IgD-negative memory B cell (primary cell): Measurements from ENCODE around the gene EIF4E1B. TPM values are rescaled to one million over a fixed set of nuclear protein-coding genes. Genes with fewer than 3 reads are reported as not detected.
A peak's percentile ranks its signal among the peaks of the same experiment; 100 is the strongest.
"Not testable (repeated sequence)": the region's sequence is repeated elsewhere in the genome, so short reads cannot be mapped to it uniquely, and the experiment has no call there.

Experiments used
- H3K27ac Mint-ChIP-seq, 3 donors: one replicate each; pipeline ENCODE4 v1.8.0; 2020 to 2022; ENCODE audit warnings: mild to moderate bottlenecking in 3 of 3, mixed read lengths in 3 of 3, moderate library complexity in 1 of 3
- H3K27me3 Mint-ChIP-seq: one replicate; pipeline ENCODE4 v1.8.0; 2021; ENCODE audit warnings: mixed read lengths
- H3K36me3 Mint-ChIP-seq: one replicate; pipeline ENCODE4 v1.8.0; 2020; ENCODE audit warnings: mild to moderate bottlenecking, mixed read lengths
- H3K4me1 Mint-ChIP-seq, 3 donors: one replicate each; pipeline ENCODE4 v1.8.0; 2020 to 2022; ENCODE audit warnings: mixed read lengths in 3 of 3, mild to moderate bottlenecking in 1 of 3
- H3K4me3 Mint-ChIP-seq, 4 donors: one replicate each; pipeline ENCODE4 v1.8.0; 2020 to 2022; ENCODE audit warnings: mild to moderate bottlenecking in 4 of 4, mixed read lengths in 4 of 4, moderate library complexity in 3 of 4
- H3K9me3 Mint-ChIP-seq, 3 donors: one replicate each; pipeline ENCODE4 v1.8.0; 2020 to 2021; ENCODE audit warnings: mixed read lengths in 3 of 3, mild to moderate bottlenecking in 1 of 3
- polyA plus RNA-seq: library from polyadenylated mRNA; unstranded; fragments of 300-500 nt; fragmentation: Illumina TruSeq; gene quantifications from one replicate; pipeline ENCODE4 v1.2.3, GENCODE V29; 2021

The EIF4E1B gene
- not detected for polyA plus RNA-seq

GRCh38 chr5:176629853-176630680 lies at the start of gene EIF4E1B, which contains the start of gene SNCB:
EIF4E1B (plus strand) TSS chr5:176630675; CDS start chr5:176642788, 12,113 bp downstream.
SNCB (minus strand) TSS chr5:176630534; CDS start chr5:176629654, 880 bp downstream.
- H3K36me3 Mint-ChIP-seq = no peaks in the 10 kb centered on the region
- peaks cover 21 to 31% (median 25%) of the 10 kb centered on the region in 3 donors for H3K4me1 Mint-ChIP-seq
- peak within 1 kb of the TSS in 2 of 3 donors; percentile 33 to 80 for H3K27ac Mint-ChIP-seq
- H3K9me3 Mint-ChIP-seq = no peaks in the 10 kb centered on the region
- H3K4me3 Mint-ChIP-seq = peak within 1 kb of the TSS; percentile 38 to 86 (median 74)
- peaks cover 34% of the 10 kb centered on the region for H3K27me3 Mint-ChIP-seq

- H3K36me3 Mint-ChIP-seq = no peaks in the 10 kb centered on the region
Measured at GRCh38 chr5:176581361-176581760, 49.1 kb upstream of the EIF4E1B start.

GRCh38 chr5:176583076-176583475 lies 47.4 kb upstream of the EIF4E1B start:
- Mint-ChIP-seq H3K27me3 (peaks cover 2% of the 10 kb centered on the region), H3K9me3 (peaks cover 5 to 10% (median 6%) of the 10 kb centered on the region in 3 donors), H3K4me3 (no peak overlapping the region), H3K4me1 (peaks cover 0 to 4% (median 4%) of the 10 kb centered on the region in 3 donors), H3K36me3 (no peaks in the 10 kb centered on the region), H3K27ac (peak overlapping the region in 1 of 3 donors; percentile 31)

More at GRCh38 chr5:176581361-176581760, 49.1 kb upstream of the EIF4E1B start:
- Mint-ChIP-seq H3K4me3 (no peak overlapping the region), H3K27me3 (peaks cover 2% of the 10 kb centered on the region), H3K4me1 (peaks cover 0 to 7% (median 4%) of the 10 kb centered on the region in 3 donors), H3K9me3 (peaks cover 5 to 10% (median 6%) of the 10 kb centered on the region in 3 donors), H3K27ac (no peak overlapping the region)

GRCh38 chr5:176587398-176587797 lies 43.1 kb upstream of the EIF4E1B start:
- H3K4me1 Mint-ChIP-seq = no peaks in the 10 kb centered on the region
- H3K4me3 Mint-ChIP-seq = no peak overlapping the region
- no peak overlapping the region for H3K27ac Mint-ChIP-seq
- peaks cover 5 to 10% (median 6%) of the 10 kb centered on the region in 3 donors for H3K9me3 Mint-ChIP-seq
- H3K36me3 Mint-ChIP-seq = no peaks in the 10 kb centered on the region
- H3K27me3 Mint-ChIP-seq = peaks cover 2% of the 10 kb centered on the region

- H3K27me3 Mint-ChIP-seq = peaks cover 2% of the 10 kb centered on the region
- no peaks in the 10 kb centered on the region for H3K4me1 Mint-ChIP-seq
- peaks cover 5 to 10% (median 6%) of the 10 kb centered on the region in 3 donors for H3K9me3 Mint-ChIP-seq
- H3K27ac Mint-ChIP-seq = peak overlapping the region in 1 of 3 donors; percentile 2
- no peak overlapping the region for H3K4me3 Mint-ChIP-seq
- peaks cover 2% of the 10 kb centered on the region for H3K36me3 Mint-ChIP-seq
Measured at GRCh38 chr5:176588297-176588696, 42.2 kb upstream of the EIF4E1B start.

GRCh38 chr5:176589039-176589769 lies 41.3 kb upstream of the EIF4E1B start:
- Mint-ChIP-seq H3K36me3 (peaks cover 2% of the 10 kb centered on the region), H3K9me3 (peaks cover 5 to 7% (median 6%) of the 10 kb centered on the region in 3 donors), H3K27me3 (no peaks in the 10 kb centered on the region), H3K4me1 (no peaks in the 10 kb centered on the region), H3K4me3 (no peak overlapping the region), H3K27ac (no peak overlapping the region)

GRCh38 chr5:176590035-176590717 lies 40.3 kb upstream of the EIF4E1B start:
- Mint-ChIP-seq H3K4me1 (no peaks in the 10 kb centered on the region), H3K27ac (no peak overlapping the region), H3K27me3 (no peaks in the 10 kb centered on the region), H3K9me3 (peaks cover 4% of the 10 kb centered on the region in 3 donors), H3K36me3 (peaks cover 2% of the 10 kb centered on the region), H3K4me3 (no peak overlapping the region)

- H3K27ac Mint-ChIP-seq, H3K27me3 Mint-ChIP-seq, H3K4me3 Mint-ChIP-seq, H3K9me3 Mint-ChIP-seq, H3K36me3 Mint-ChIP-seq, H3K4me1 Mint-ChIP-seq: not testable (repeated sequence)
Measured at GRCh38 chr5:176591667-176592066, 38.8 kb upstream of the EIF4E1B start.

- Mint-ChIP-seq H3K9me3 (no peaks in the 10 kb centered on the region), H3K36me3 (peaks cover 2% of the 10 kb centered on the region), H3K4me1 (no peaks in the 10 kb centered on the region), H3K27me3 (no peaks in the 10 kb centered on the region), H3K4me3 (no peak overlapping the region), H3K27ac (no peak overlapping the region)
Measured at GRCh38 chr5:176592573-176592972, 37.9 kb upstream of the EIF4E1B start.

GRCh38 chr5:176593273-176593869 lies 37.1 kb upstream of the EIF4E1B start:
- H3K27ac Mint-ChIP-seq = no peak overlapping the region
- peak overlapping the region in 1 of 4 donors; percentile 11 for H3K4me3 Mint-ChIP-seq
- H3K4me1 Mint-ChIP-seq = no peaks in the 10 kb centered on the region
- no peaks in the 10 kb centered on the region for H3K27me3 Mint-ChIP-seq
- no peaks in the 10 kb centered on the region for H3K9me3 Mint-ChIP-seq
- peaks cover 2% of the 10 kb centered on the region for H3K36me3 Mint-ChIP-seq

- Mint-ChIP-seq H3K27me3 (no peaks in the 10 kb centered on the region), H3K9me3 (no peaks in the 10 kb centered on the region), H3K4me3 (peak overlapping the region in 1 of 4 donors; percentile 38), H3K4me1 (peaks cover 0 to 2% (median 0%) of the 10 kb centered on the region in 3 donors), H3K36me3 (peaks cover 6% of the 10 kb centered on the region), H3K27ac (no peak overlapping the region)
Measured at GRCh38 chr5:176594554-176594953, 35.9 kb upstream of the EIF4E1B start.

GRCh38 chr5:176595386-176595943 lies 35.0 kb upstream of the EIF4E1B start:
- H3K27ac Mint-ChIP-seq = no peak overlapping the region
- peaks cover 0 to 2% (median 0%) of the 10 kb centered on the region in 3 donors for H3K4me1 Mint-ChIP-seq
- peak overlapping the region in 1 of 4 donors; percentile 1 for H3K4me3 Mint-ChIP-seq
- peaks cover 6% of the 10 kb centered on the region for H3K36me3 Mint-ChIP-seq
- no peaks in the 10 kb centered on the region for H3K27me3 Mint-ChIP-seq
- no peaks in the 10 kb centered on the region for H3K9me3 Mint-ChIP-seq

- peak overlapping the region; percentile 48 to 86 (median 75) for H3K4me3 Mint-ChIP-seq
- H3K4me1 Mint-ChIP-seq = peaks cover 0 to 2% (median 0%) of the 10 kb centered on the region in 3 donors
- H3K9me3 Mint-ChIP-seq = no peaks in the 10 kb centered on the region
- peak overlapping the region in 1 of 3 donors; percentile 35 for H3K27ac Mint-ChIP-seq
- H3K36me3 Mint-ChIP-seq = peaks cover 6% of the 10 kb centered on the region
- no peaks in the 10 kb centered on the region for H3K27me3 Mint-ChIP-seq
Measured at GRCh38 chr5:176596069-176596644, 34.3 kb upstream of the EIF4E1B start.
